Measurements from ENCODE around the gene SLC44A1.

DNA sequence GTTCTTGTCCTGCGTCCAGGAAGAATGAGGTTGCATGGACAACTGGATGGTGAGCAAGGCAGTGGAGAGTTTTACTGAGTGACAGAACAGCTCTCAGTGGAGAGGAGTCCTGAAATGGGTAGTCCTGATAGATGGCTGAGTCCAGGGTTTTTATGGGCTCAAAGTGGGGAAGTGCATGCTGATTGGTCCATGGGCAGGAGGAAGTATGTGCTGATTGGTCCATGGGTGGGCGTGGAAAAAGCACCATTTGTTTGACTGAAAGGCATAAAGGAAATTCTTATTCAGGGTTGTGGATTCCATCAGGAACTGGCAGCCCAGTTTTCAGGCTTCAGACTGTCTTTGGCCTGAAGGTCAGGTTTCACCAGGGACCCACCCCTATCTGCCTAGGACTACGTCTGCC lies 214.0 kb downstream of the SLC44A1 start:
- TF ChIP-seq RFX5 (IDR thresholded peaks at IDR 0.05; ENCODE audit: low read length) (no peak), TAF1 (IDR thresholded peaks at IDR 0.05; ENCODE audit: borderline replicate concordance, low read depth, low read length) (no peak), EP300 (IDR thresholded peaks at IDR 0.05; ENCODE audit: borderline replicate concordance in 1 of 2, low read depth in 1 of 2, low read length in 1 of 2) (no peak), ELF1 (IDR thresholded peaks at IDR 0.05) (no peak), POLR2AphosphoS5 (IDR thresholded peaks at IDR 0.05; ENCODE audit: low read depth, low read length) (no peak), JUND (IDR thresholded peaks at IDR 0.05) (no peak), EZH2phosphoT487 (IDR thresholded peaks at IDR 0.05; ENCODE audit: borderline replicate concordance, low read depth) (no peak), RAD21 (IDR thresholded peaks at IDR 0.05; ENCODE audit: low read length) (no peak), MXI1 (IDR thresholded peaks at IDR 0.05; ENCODE audit: low read depth, low read length) (no peak)
- TF ChIP-seq, protein P1, sequence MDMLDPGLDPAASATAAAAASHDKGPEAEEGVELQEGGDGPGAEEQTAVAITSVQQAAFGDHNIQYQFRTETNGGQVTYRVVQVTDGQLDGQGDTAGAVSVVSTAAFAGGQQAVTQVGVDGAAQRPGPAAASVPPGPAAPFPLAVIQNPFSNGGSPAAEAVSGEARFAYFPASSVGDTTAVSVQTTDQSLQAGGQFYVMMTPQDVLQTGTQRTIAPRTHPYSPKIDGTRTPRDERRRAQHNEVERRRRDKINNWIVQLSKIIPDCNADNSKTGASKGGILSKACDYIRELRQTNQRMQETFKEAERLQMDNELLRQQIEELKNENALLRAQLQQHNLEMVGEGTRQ (IDR thresholded peaks at IDR 0.05; ENCODE audit: borderline replicate concordance, low read depth, low read length): no peak
- TF ChIP-seq, protein P2, sequence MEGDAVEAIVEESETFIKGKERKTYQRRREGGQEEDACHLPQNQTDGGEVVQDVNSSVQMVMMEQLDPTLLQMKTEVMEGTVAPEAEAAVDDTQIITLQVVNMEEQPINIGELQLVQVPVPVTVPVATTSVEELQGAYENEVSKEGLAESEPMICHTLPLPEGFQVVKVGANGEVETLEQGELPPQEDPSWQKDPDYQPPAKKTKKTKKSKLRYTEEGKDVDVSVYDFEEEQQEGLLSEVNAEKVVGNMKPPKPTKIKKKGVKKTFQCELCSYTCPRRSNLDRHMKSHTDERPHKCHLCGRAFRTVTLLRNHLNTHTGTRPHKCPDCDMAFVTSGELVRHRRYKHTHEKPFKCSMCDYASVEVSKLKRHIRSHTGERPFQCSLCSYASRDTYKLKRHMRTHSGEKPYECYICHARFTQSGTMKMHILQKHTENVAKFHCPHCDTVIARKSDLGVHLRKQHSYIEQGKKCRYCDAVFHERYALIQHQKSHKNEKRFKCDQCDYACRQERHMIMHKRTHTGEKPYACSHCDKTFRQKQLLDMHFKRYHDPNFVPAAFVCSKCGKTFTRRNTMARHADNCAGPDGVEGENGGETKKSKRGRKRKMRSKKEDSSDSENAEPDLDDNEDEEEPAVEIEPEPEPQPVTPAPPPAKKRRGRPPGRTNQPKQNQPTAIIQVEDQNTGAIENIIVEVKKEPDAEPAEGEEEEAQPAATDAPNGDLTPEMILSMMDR (IDR thresholded peaks at IDR 0.05): no peak
- TF ChIP-seq, protein P3, sequence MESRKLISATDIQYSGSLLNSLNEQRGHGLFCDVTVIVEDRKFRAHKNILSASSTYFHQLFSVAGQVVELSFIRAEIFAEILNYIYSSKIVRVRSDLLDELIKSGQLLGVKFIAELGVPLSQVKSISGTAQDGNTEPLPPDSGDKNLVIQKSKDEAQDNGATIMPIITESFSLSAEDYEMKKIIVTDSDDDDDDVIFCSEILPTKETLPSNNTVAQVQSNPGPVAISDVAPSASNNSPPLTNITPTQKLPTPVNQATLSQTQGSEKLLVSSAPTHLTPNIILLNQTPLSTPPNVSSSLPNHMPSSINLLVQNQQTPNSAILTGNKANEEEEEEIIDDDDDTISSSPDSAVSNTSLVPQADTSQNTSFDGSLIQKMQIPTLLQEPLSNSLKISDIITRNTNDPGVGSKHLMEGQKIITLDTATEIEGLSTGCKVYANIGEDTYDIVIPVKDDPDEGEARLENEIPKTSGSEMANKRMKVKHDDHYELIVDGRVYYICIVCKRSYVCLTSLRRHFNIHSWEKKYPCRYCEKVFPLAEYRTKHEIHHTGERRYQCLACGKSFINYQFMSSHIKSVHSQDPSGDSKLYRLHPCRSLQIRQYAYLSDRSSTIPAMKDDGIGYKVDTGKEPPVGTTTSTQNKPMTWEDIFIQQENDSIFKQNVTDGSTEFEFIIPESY (IDR thresholded peaks at IDR 0.05; ENCODE audit: borderline replicate concordance, low read depth): no peak
- TF ChIP-seq, protein P4, sequence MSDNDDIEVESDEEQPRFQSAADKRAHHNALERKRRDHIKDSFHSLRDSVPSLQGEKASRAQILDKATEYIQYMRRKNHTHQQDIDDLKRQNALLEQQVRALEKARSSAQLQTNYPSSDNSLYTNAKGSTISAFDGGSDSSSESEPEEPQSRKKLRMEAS (IDR thresholded peaks at IDR 0.05; ENCODE audit: low read depth): no peak
